ENCODE measurements around the gene KRTAP5-10.

DNA sequence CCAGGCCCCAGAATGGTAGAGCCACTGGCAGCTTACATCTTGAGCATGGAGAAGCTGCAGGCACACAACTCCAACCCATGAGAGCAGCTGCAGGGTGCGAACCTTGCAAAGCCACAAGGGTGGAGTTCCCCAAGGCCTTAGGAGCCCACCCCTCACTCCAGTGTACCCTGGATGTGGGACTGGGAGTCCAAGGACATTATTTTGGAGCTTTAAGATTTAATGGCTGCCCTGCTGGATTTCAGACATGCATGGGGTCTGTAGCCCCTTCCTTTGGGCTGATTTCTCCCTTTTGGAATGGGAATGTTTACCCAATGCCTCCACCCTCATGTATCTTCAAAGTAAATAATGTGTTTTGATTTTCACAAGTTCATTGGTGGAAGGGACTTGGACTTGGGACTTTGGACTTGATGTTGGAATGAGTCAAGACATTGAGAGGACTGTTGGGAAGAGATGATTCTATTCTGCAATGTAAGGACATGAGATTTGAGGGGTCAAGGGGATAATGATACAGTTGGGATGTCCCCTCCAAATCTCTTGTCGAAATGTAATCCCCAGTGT lies 39.3 kb upstream of the KRTAP5-10 start:
- TF ChIP-seq, protein P1, sequence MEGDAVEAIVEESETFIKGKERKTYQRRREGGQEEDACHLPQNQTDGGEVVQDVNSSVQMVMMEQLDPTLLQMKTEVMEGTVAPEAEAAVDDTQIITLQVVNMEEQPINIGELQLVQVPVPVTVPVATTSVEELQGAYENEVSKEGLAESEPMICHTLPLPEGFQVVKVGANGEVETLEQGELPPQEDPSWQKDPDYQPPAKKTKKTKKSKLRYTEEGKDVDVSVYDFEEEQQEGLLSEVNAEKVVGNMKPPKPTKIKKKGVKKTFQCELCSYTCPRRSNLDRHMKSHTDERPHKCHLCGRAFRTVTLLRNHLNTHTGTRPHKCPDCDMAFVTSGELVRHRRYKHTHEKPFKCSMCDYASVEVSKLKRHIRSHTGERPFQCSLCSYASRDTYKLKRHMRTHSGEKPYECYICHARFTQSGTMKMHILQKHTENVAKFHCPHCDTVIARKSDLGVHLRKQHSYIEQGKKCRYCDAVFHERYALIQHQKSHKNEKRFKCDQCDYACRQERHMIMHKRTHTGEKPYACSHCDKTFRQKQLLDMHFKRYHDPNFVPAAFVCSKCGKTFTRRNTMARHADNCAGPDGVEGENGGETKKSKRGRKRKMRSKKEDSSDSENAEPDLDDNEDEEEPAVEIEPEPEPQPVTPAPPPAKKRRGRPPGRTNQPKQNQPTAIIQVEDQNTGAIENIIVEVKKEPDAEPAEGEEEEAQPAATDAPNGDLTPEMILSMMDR (IDR thresholded peaks at IDR 0.05; ENCODE audit: insufficient read depth, low read length, poor library complexity, severe bottlenecking), result no peak
- TF ChIP-seq EZH2phosphoT487 (conservative IDR thresholded peaks at IDR 0.05; ENCODE audit: low read length), result no peak

Data from SU-DHL-6 (cell line).